ENCODE measurements around the gene SFXN3.

DNA sequence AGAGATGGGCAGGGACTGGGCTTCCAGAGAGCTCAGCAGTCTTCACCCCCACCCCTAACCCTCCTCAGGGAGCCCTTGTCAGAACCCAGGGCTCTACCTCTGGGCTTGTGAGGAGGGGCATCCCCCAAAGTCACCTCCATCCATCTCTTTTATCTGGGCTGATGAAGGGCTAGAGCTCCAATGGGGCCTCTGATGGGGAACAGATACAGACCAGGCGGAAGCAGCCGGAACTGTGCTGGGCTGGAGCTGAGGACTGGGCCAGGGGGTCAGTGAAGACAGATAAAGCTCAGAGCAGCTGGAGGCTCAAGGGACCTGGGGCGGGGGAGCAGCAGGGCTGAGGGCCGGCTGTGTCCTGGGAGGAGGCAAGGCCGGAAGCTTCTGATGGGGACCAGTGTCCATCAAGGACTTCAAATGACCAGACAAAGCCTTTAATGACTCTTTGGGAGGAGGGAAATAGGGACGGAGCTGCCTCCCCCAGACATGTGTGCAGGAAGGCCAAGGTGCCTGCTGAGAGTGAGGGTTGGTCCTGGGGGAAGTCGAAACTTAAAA lies 40.9 kb downstream of the SFXN3 start:
- TF ChIP-seq, protein P1, sequence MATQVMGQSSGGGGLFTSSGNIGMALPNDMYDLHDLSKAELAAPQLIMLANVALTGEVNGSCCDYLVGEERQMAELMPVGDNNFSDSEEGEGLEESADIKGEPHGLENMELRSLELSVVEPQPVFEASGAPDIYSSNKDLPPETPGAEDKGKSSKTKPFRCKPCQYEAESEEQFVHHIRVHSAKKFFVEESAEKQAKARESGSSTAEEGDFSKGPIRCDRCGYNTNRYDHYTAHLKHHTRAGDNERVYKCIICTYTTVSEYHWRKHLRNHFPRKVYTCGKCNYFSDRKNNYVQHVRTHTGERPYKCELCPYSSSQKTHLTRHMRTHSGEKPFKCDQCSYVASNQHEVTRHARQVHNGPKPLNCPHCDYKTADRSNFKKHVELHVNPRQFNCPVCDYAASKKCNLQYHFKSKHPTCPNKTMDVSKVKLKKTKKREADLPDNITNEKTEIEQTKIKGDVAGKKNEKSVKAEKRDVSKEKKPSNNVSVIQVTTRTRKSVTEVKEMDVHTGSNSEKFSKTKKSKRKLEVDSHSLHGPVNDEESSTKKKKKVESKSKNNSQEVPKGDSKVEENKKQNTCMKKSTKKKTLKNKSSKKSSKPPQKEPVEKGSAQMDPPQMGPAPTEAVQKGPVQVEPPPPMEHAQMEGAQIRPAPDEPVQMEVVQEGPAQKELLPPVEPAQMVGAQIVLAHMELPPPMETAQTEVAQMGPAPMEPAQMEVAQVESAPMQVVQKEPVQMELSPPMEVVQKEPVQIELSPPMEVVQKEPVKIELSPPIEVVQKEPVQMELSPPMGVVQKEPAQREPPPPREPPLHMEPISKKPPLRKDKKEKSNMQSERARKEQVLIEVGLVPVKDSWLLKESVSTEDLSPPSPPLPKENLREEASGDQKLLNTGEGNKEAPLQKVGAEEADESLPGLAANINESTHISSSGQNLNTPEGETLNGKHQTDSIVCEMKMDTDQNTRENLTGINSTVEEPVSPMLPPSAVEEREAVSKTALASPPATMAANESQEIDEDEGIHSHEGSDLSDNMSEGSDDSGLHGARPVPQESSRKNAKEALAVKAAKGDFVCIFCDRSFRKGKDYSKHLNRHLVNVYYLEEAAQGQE (IDR thresholded peaks at IDR 0.05; ENCODE audit: unreplicated experiment), result no peak
- TF ChIP-seq EZH2phosphoT487 (IDR thresholded peaks at IDR 0.05; ENCODE audit: unreplicated experiment) (no peak), POLR2AphosphoS5 (IDR thresholded peaks at IDR 0.05; ENCODE audit: low read depth) (no peak), JUNB (IDR thresholded peaks at IDR 0.05; ENCODE audit: unreplicated experiment) (no peak), EZH2 (IDR thresholded peaks at IDR 0.05; ENCODE audit: low read depth, unreplicated experiment) (no peak), CREB1 (CRISPR knock-in tag; IDR thresholded peaks at IDR 0.05; ENCODE audit: low read depth) (no peak), STAT1 (IDR thresholded peaks at IDR 0.05; ENCODE audit: unreplicated experiment) (no peak), ZNF114 (CRISPR knock-in tag; IDR thresholded peaks at IDR 0.05) (no peak)
- TF ChIP-seq, protein P2, sequence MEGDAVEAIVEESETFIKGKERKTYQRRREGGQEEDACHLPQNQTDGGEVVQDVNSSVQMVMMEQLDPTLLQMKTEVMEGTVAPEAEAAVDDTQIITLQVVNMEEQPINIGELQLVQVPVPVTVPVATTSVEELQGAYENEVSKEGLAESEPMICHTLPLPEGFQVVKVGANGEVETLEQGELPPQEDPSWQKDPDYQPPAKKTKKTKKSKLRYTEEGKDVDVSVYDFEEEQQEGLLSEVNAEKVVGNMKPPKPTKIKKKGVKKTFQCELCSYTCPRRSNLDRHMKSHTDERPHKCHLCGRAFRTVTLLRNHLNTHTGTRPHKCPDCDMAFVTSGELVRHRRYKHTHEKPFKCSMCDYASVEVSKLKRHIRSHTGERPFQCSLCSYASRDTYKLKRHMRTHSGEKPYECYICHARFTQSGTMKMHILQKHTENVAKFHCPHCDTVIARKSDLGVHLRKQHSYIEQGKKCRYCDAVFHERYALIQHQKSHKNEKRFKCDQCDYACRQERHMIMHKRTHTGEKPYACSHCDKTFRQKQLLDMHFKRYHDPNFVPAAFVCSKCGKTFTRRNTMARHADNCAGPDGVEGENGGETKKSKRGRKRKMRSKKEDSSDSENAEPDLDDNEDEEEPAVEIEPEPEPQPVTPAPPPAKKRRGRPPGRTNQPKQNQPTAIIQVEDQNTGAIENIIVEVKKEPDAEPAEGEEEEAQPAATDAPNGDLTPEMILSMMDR (conservative IDR thresholded peaks at IDR 0.05; ENCODE audit: low read depth in 2 of 2), result no peak
- TF ChIP-seq, protein P3, sequence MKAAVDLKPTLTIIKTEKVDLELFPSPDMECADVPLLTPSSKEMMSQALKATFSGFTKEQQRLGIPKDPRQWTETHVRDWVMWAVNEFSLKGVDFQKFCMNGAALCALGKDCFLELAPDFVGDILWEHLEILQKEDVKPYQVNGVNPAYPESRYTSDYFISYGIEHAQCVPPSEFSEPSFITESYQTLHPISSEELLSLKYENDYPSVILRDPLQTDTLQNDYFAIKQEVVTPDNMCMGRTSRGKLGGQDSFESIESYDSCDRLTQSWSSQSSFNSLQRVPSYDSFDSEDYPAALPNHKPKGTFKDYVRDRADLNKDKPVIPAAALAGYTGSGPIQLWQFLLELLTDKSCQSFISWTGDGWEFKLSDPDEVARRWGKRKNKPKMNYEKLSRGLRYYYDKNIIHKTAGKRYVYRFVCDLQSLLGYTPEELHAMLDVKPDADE (IDR thresholded peaks at IDR 0.05), result no peak
